BLaER1 treated with 17β-estradiol and CSF1 and Interleukin-3, amounts not matched to agents 10 nM and 100 nM (cell line): ENCODE results near the gene C12orf75.

Experiments used
- H3K27ac ChIP-seq, 11 experiments: shearing (Covaris generic); formaldehyde crosslinking; 2 replicates each; pipeline ENCODE4 v1.8.1; 2022
- H3K27me3 ChIP-seq, 11 experiments: shearing (Covaris generic); formaldehyde crosslinking; 2 replicates each; pipeline ENCODE4 v1.8.1; 2022
- H3K36me3 ChIP-seq, 11 experiments: shearing (Covaris generic); formaldehyde crosslinking; 2 replicates each; pipeline ENCODE4 v1.8.1; 2022
- H3K4me1 ChIP-seq, 10 experiments: shearing (Covaris generic); formaldehyde crosslinking; 2 replicates each; pipeline ENCODE4 v1.8.1; 2022
- H3K4me2 ChIP-seq, 11 experiments: shearing (Covaris generic); formaldehyde crosslinking; 2 replicates each; pipeline ENCODE4 v1.8.1; 2022
- H3K4me3 ChIP-seq, 10 experiments: shearing (Covaris generic); formaldehyde crosslinking; 2 replicates each; pipeline ENCODE4 v1.8.1; 2022
- H3K9ac ChIP-seq, 11 experiments: shearing (Covaris generic); formaldehyde crosslinking; 2 replicates each; pipeline ENCODE4 v1.8.1; 2022
- H3K9me3 ChIP-seq, 11 experiments: shearing (Covaris generic); formaldehyde crosslinking; replicated peaks in 1 of 11; 2 replicates each; pipeline ENCODE4 v1.8.1; 2022
- H4K20me1 ChIP-seq, 11 experiments: shearing (Covaris generic); formaldehyde crosslinking; 2 replicates each; pipeline ENCODE4 v1.8.1; 2022
- Cebpa-rat ChIP-seq, 11 experiments: shearing (Covaris generic); IDR thresholded peaks; 2 replicates each; pipeline ENCODE4 v1.8.1; 2022

Gene C12orf75

GRCh38 chr12:105352940-105353635, 22.6 kb downstream of the C12orf75 start:
- Histone ChIP-seq H3K9ac (peak overlapping the region in 4 of 11 experiments; percentile 19 to 65 (median 45); a peak in 6 of 22 replicates), H4K20me1 (peaks cover 0 to under 1% (median 0%) of the 10 kb centered on the region in 11 experiments; a peak in 2 of 22 replicates), H3K9me3 (peaks cover 0 to 13% (median 3%) of the 10 kb centered on the region in 11 experiments; a peak in 6 of 22 replicates), H3K4me2 (peak overlapping the region in 9 of 11 experiments; percentile 62 to 94 (median 81); a peak in 19 of 22 replicates), H3K4me1 (peaks cover 37 to 100% (median 88%) of the 10 kb centered on the region in 10 experiments), H3K27me3 (no peaks in the 10 kb centered on the region), H3K27ac (peak overlapping the region in 8 of 11 experiments; percentile 1 to 82 (median 70); a peak in 14 of 22 replicates), H3K4me3 (peak overlapping the region in 1 of 10 experiments; percentile 23; a peak in 1 of 20 replicates), H3K36me3 (peaks cover 0 to 60% (median 15%) of the 10 kb centered on the region in 11 experiments; a peak in 9 of 22 replicates)
- TF ChIP-seq Cebpa-rat (IDR thresholded peaks at IDR 0.05), result no peak

GRCh38 chr12:105355752-105356151, 25.3 kb downstream of the C12orf75 start:
- H3K27me3 ChIP-seq, result no peaks in the 10 kb centered on the region
- H3K9me3 ChIP-seq, result peaks cover 0 to 22% (median 6%) of the 10 kb centered on the region in 11 experiments; a peak in 9 of 22 replicates
- no peak overlapping the region for H3K4me3 ChIP-seq
- H3K36me3 ChIP-seq, result peaks cover 0 to 52% (median 18%) of the 10 kb centered on the region in 11 experiments; a peak in 15 of 22 replicates
- no peak for TF ChIP-seq Cebpa-rat (IDR thresholded peaks at IDR 0.05)
- no peak overlapping the region for H3K9ac ChIP-seq
- H3K4me1 ChIP-seq, result peaks cover 56 to 98% (median 86%) of the 10 kb centered on the region in 10 experiments
- no peaks in the 10 kb centered on the region; a peak in 1 of 22 replicates for H4K20me1 ChIP-seq
- H3K4me2 ChIP-seq, result peak overlapping the region in 9 of 11 experiments; percentile 3 to 84 (median 50); a peak in 14 of 22 replicates
- H3K27ac ChIP-seq, result peak overlapping the region in 1 of 11 experiments; percentile 2; a peak in 1 of 22 replicates

GRCh38 chr12:105357162-105357691, 26.7 kb downstream of the C12orf75 start:
- Histone ChIP-seq H3K27ac (peak overlapping the region in 10 of 11 experiments; percentile 40 to 77 (median 72); a peak in 17 of 22 replicates), H3K36me3 (peaks cover 0 to 65% (median 31%) of the 10 kb centered on the region in 11 experiments; a peak in 19 of 22 replicates), H3K9ac (peak overlapping the region in 4 of 11 experiments; percentile 9 to 51 (median 23); a peak in 5 of 22 replicates), H3K27me3 (no peaks in the 10 kb centered on the region), H4K20me1 (no peaks in the 10 kb centered on the region; a peak in 1 of 22 replicates), H3K4me1 (peaks cover 47 to 83% (median 71%) of the 10 kb centered on the region in 10 experiments), H3K4me2 (peak overlapping the region; percentile 74 to 90 (median 84)), H3K9me3 (peaks cover 0 to 35% (median 17%) of the 10 kb centered on the region in 11 experiments; a peak in 17 of 22 replicates), H3K4me3 (peak overlapping the region in 4 of 10 experiments; percentile 4 to 27 (median 6); a peak in 4 of 20 replicates)
- no peak for TF ChIP-seq Cebpa-rat (IDR thresholded peaks at IDR 0.05)

- peaks cover 40 to 76% (median 59%) of the 10 kb centered on the region in 10 experiments for H3K4me1 ChIP-seq
- H3K27me3 ChIP-seq, result no peaks in the 10 kb centered on the region
- peak overlapping the region; percentile 74 to 90 (median 84) for H3K4me2 ChIP-seq
- peak overlapping the region in 4 of 10 experiments; percentile 10 to 49 (median 27); a peak in 4 of 20 replicates for H3K4me3 ChIP-seq
- no peaks in the 10 kb centered on the region; a peak in 1 of 22 replicates for H4K20me1 ChIP-seq
- H3K9me3 ChIP-seq, result peaks cover 0 to 29% (median 16%) of the 10 kb centered on the region in 11 experiments; a peak in 17 of 22 replicates
- TF ChIP-seq Cebpa-rat (IDR thresholded peaks at IDR 0.05), result peak in 1 of 11 experiments; percentile 19; a peak in 1 of 22 replicates
- H3K9ac ChIP-seq, result peak overlapping the region in 5 of 11 experiments; percentile 2 to 47 (median 39); a peak in 10 of 22 replicates
- peak overlapping the region; percentile 40 to 77 (median 70); a peak in 21 of 22 replicates for H3K27ac ChIP-seq
- peaks cover 0 to 65% (median 29%) of the 10 kb centered on the region in 11 experiments; a peak in 19 of 22 replicates for H3K36me3 ChIP-seq
These were observed 28.3 kb downstream of the C12orf75 start for GRCh38 chr12:105358789-105359188.

GRCh38 chr12:105359856-105360255, 29.4 kb downstream of the C12orf75 start:
- Histone ChIP-seq H3K9ac (no peak overlapping the region), H3K4me1 (peaks cover 40 to 66% (median 56%) of the 10 kb centered on the region in 10 experiments), H3K27me3 (no peaks in the 10 kb centered on the region), H4K20me1 (no peaks in the 10 kb centered on the region; a peak in 1 of 22 replicates), H3K4me2 (peak overlapping the region; percentile 74 to 90 (median 84); a peak in 19 of 22 replicates), H3K9me3 (peaks cover 0 to 22% (median 16%) of the 10 kb centered on the region in 11 experiments; a peak in 16 of 22 replicates), H3K4me3 (no peak overlapping the region), H3K36me3 (peaks cover 0 to 65% (median 25%) of the 10 kb centered on the region in 11 experiments; a peak in 19 of 22 replicates), H3K27ac (peak overlapping the region in 10 of 11 experiments; percentile 30 to 77 (median 72); a peak in 19 of 22 replicates)
- TF ChIP-seq Cebpa-rat (IDR thresholded peaks at IDR 0.05), result no peak

- H3K36me3 ChIP-seq, result peaks cover 0 to 86% (median 40%) of the 10 kb centered on the region in 11 experiments; a peak in 19 of 22 replicates
- no peak overlapping the region for H3K4me3 ChIP-seq
- no peaks in the 10 kb centered on the region for H4K20me1 ChIP-seq
- H3K4me1 ChIP-seq, result peaks cover 17 to 34% (median 24%) of the 10 kb centered on the region in 10 experiments
- no peak overlapping the region for H3K27ac ChIP-seq
- no peak overlapping the region for H3K4me2 ChIP-seq
- no peak for TF ChIP-seq Cebpa-rat (IDR thresholded peaks at IDR 0.05)
- H3K9me3 ChIP-seq, result peaks cover 0 to 22% (median 16%) of the 10 kb centered on the region in 11 experiments; a peak in 16 of 22 replicates
- H3K27me3 ChIP-seq, result no peaks in the 10 kb centered on the region
- no peak overlapping the region for H3K9ac ChIP-seq
These were observed 33.4 kb downstream of the C12orf75 start for GRCh38 chr12:105363890-105364289.

GRCh38 chr12:105365231-105365630, 34.7 kb downstream of the C12orf75 start:
- Histone ChIP-seq H3K4me1 (peaks cover 9 to 27% (median 16%) of the 10 kb centered on the region in 10 experiments), H3K27ac (no peak overlapping the region), H4K20me1 (0 out of 22 replicates have a peak, but pooled peaks cover 0 to 3% (median 0%) of the 10 kb centered on the region in 11 experiments), H3K4me3 (no peak overlapping the region), H3K36me3 (peaks cover 0 to 84% (median 38%) of the 10 kb centered on the region in 11 experiments; a peak in 19 of 22 replicates), H3K9ac (no peak overlapping the region), H3K9me3 (peaks cover 0 to 18% (median 16%) of the 10 kb centered on the region in 11 experiments; a peak in 16 of 22 replicates), H3K27me3 (no peaks in the 10 kb centered on the region), H3K4me2 (no peak overlapping the region)
- TF ChIP-seq Cebpa-rat (IDR thresholded peaks at IDR 0.05), result no peak

GRCh38 chr12:105368047-105368646, 37.7 kb downstream of the C12orf75 start:
- H3K27ac ChIP-seq, result no peak overlapping the region
- H3K4me2 ChIP-seq, result peak overlapping the region in 7 of 11 experiments; percentile 5 to 35 (median 27); a peak in 9 of 22 replicates
- H3K36me3 ChIP-seq, result peaks cover 0 to 88% (median 42%) of the 10 kb centered on the region in 11 experiments; a peak in 19 of 22 replicates
- no peak overlapping the region for H3K4me3 ChIP-seq
- TF ChIP-seq Cebpa-rat (IDR thresholded peaks at IDR 0.05), result no peak
- peaks cover 6 to 18% (median 14%) of the 10 kb centered on the region in 10 experiments; a peak in 18 of 20 replicates for H3K4me1 ChIP-seq
- H4K20me1 ChIP-seq, result 0 out of 22 replicates have a peak, but pooled peaks cover 0 to 3% (median 0%) of the 10 kb centered on the region in 11 experiments
- H3K9me3 ChIP-seq, result no peaks in the 10 kb centered on the region
- H3K27me3 ChIP-seq, result no peaks in the 10 kb centered on the region
- no peak overlapping the region for H3K9ac ChIP-seq
